Upper lobe of left lung (tissue), 4 donors: ENCODE measurements around the gene TOMM20L.

ENCODE experiments used
- EP300 ChIP-seq, 4 donors: sonication (generic); formaldehyde crosslinking; IDR thresholded peaks; one replicate each; pipeline ENCODE4 v1.5.1; 2017; ENCODE audit warnings: antibody characterized with exemption in 4 of 4, control low read depth in 2 of 4
- POLR2A ChIP-seq, 4 donors: fragments of 450-650 bp; IDR thresholded peaks; one replicate each; pipeline ENCODE4 v1.5.1; 2016 to 2017; ENCODE audit warnings: antibody characterized with exemption in 4 of 4, mild to moderate bottlenecking in 2 of 4
- POLR2AphosphoS5 ChIP-seq, 2 donors: sonication (generic); formaldehyde crosslinking; IDR thresholded peaks; one replicate each; pipeline ENCODE4 v1.5.1; 2017; ENCODE audit warnings: antibody characterized with exemption in 2 of 2
- TF ChIP-seq, protein P1 (sequence below), 6 experiments: fragments of 450-650 bp in 4 of 6; fragments of 200-600 bp in 2 of 6; sonication (generic) in 2 of 6; IDR thresholded peaks; one replicate each; pipeline ENCODE4 v1.5.1; 2016 to 2019; ENCODE audit warnings: antibody characterized with exemption in 6 of 6

DNA sequence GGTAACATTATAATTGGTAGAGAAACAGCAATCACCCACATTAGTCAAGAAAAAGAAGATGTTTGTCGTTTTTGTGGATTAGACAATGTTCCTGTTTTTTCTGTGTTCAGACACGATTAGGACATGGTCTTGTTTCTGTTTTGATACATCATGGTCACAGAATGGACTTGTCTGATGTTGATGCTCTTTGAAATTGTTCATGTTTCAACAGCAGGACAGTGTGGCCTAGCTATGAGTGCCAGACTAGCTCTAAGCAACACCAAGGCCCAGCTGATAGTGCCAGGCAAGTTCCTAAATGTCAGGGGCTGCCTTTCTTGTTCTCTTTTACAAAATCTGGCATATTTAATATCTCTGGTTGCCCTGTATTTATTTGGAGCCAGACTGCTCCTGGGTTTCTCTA, 40.9 kb upstream of the TOMM20L start:
- TF ChIP-seq POLR2A (IDR thresholded peaks at IDR 0.05) (no peak), EP300 (IDR thresholded peaks at IDR 0.05) (no peak), POLR2AphosphoS5 (IDR thresholded peaks at IDR 0.05) (no peak)
- TF ChIP-seq, protein P1, sequence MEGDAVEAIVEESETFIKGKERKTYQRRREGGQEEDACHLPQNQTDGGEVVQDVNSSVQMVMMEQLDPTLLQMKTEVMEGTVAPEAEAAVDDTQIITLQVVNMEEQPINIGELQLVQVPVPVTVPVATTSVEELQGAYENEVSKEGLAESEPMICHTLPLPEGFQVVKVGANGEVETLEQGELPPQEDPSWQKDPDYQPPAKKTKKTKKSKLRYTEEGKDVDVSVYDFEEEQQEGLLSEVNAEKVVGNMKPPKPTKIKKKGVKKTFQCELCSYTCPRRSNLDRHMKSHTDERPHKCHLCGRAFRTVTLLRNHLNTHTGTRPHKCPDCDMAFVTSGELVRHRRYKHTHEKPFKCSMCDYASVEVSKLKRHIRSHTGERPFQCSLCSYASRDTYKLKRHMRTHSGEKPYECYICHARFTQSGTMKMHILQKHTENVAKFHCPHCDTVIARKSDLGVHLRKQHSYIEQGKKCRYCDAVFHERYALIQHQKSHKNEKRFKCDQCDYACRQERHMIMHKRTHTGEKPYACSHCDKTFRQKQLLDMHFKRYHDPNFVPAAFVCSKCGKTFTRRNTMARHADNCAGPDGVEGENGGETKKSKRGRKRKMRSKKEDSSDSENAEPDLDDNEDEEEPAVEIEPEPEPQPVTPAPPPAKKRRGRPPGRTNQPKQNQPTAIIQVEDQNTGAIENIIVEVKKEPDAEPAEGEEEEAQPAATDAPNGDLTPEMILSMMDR (IDR thresholded peaks at IDR 0.05): no peak
